SJSA1 (cell line): ENCODE results near the gene CNPY1. TPM values are rescaled to one million over a fixed set of nuclear protein-coding genes. Genes with fewer than 3 reads are reported as not detected.

Experiments used
- DNase-seq, 2 experiments: peaks; one replicate each; pipeline ENCODE4 v3.0.0-alpha.2; 2015 to 2020; ENCODE audit warnings: low spot score in 2 of 2, low read depth in 1 of 2
- H3K27ac ChIP-seq: fragments of 250-450 bp; sonication (Bioruptor Pico); 2 replicates; pipeline ENCODE4 v1.5.1; 2020; ENCODE audit warnings: mild to moderate bottlenecking, moderate library complexity
- H3K27me3 ChIP-seq: fragments of 250-450 bp; sonication (Bioruptor Pico); replicated peaks from 2 replicates; pipeline ENCODE4 v1.5.1; 2020; ENCODE audit warnings: mild to moderate bottlenecking, moderate library complexity
- H3K36me3 ChIP-seq: fragments of 250-450 bp; sonication (Bioruptor Pico); 2 replicates; pipeline ENCODE4 v1.5.1; 2020; ENCODE audit warnings: mild to moderate bottlenecking
- H3K4me1 ChIP-seq: fragments of 250-450 bp; sonication (Bioruptor Pico); replicated peaks from 2 replicates; pipeline ENCODE4 v1.6.1; 2021; ENCODE audit warnings: mild to moderate bottlenecking
- H3K4me3 ChIP-seq: fragments of 250-450 bp; sonication (Bioruptor Pico); 2 replicates; pipeline ENCODE4 v1.5.1; 2020; ENCODE audit warnings: mild to moderate bottlenecking
- H3K9me3 ChIP-seq: fragments of 250-450 bp; sonication (Bioruptor Pico); replicated peaks from 2 replicates; pipeline ENCODE4 v1.5.1; 2020; ENCODE audit warnings: mild to moderate bottlenecking
- total RNA-seq: library from RNA; depleted of rRNA; stranded (reverse); fragments of >200 nt; shearing (Covaris generic); gene quantifications from 2 replicates; pipeline ENCODE4 v1.2.3, GENCODE V29; 2014

CNPY1 gene
- total RNA-seq, 1 experiment from 2014 or later, result not detected

- H3K27me3 ChIP-seq, result peaks cover 94% of the 10 kb centered on the region
- no peak overlapping the region for H3K4me3 ChIP-seq
- no peaks in the 10 kb centered on the region for H3K36me3 ChIP-seq
- H3K4me1 ChIP-seq, result no peaks in the 10 kb centered on the region
- no peak for DNase-seq
- no peak overlapping the region for H3K27ac ChIP-seq
- H3K9me3 ChIP-seq, result peaks cover 10% of the 10 kb centered on the region; the same call in 1 of the 2 replicates
Observed at GRCh38 chr7:155458878-155459699, 87.3 kb downstream of the CNPY1 start.

GRCh38 chr7:155458111-155458877 lies 88.1 kb downstream of the CNPY1 start, which contains the start of gene EN2:
TSS of gene EN2 (plus strand) at chr7:155458129. CDS start at chr7:155458378, 249 bp downstream.
- Histone ChIP-seq H3K9me3 (peaks cover 10% of the 10 kb centered on the region; the same call in 1 of the 2 replicates), H3K4me1 (no peaks in the 10 kb centered on the region), H3K27ac (no peak within 1 kb of the TSS), H3K27me3 (peaks cover 94% of the 10 kb centered on the region), H3K36me3 (no peaks in the 10 kb centered on the region), H3K4me3 (no peak within 1 kb of the TSS)
- DNase-seq, result no peak

- H3K27me3 ChIP-seq, result peaks cover 94% of the 10 kb centered on the region
- peaks cover 10% of the 10 kb centered on the region; the same call in 1 of the 2 replicates for H3K9me3 ChIP-seq
- no peaks in the 10 kb centered on the region for H3K36me3 ChIP-seq
- DNase-seq, result no peak
- no peak overlapping the region for H3K4me3 ChIP-seq
- H3K27ac ChIP-seq, result no peak overlapping the region
- no peaks in the 10 kb centered on the region for H3K4me1 ChIP-seq
Observed at GRCh38 chr7:155457544-155458110, 88.7 kb downstream of the CNPY1 start.

- Histone ChIP-seq H3K27me3 (peaks cover 94% of the 10 kb centered on the region), H3K4me1 (no peaks in the 10 kb centered on the region), H3K9me3 (peaks cover 10% of the 10 kb centered on the region; the same call in 1 of the 2 replicates), H3K4me3 (no peak overlapping the region), H3K36me3 (no peaks in the 10 kb centered on the region), H3K27ac (no peak overlapping the region)
- no peak for DNase-seq
Observed at GRCh38 chr7:155456738-155457543, 89.4 kb downstream of the CNPY1 start.

- H3K4me3 ChIP-seq, result no peak overlapping the region
- H3K27me3 ChIP-seq, result peaks cover 94% of the 10 kb centered on the region
- DNase-seq, result no peak
- no peaks in the 10 kb centered on the region for H3K36me3 ChIP-seq
- peaks cover 10% of the 10 kb centered on the region; the same call in 1 of the 2 replicates for H3K9me3 ChIP-seq
- H3K27ac ChIP-seq, result no peak overlapping the region
- H3K4me1 ChIP-seq, result no peaks in the 10 kb centered on the region
Observed at GRCh38 chr7:155455776-155456737, 90.3 kb downstream of the CNPY1 start.

- no peak for DNase-seq
- Histone ChIP-seq H3K4me1 (no peaks in the 10 kb centered on the region), H3K36me3 (no peaks in the 10 kb centered on the region), H3K4me3 (no peak overlapping the region), H3K27me3 (peaks cover 95% of the 10 kb centered on the region), H3K9me3 (peaks cover 10% of the 10 kb centered on the region; the same call in 1 of the 2 replicates), H3K27ac (no peak overlapping the region)
Observed at GRCh38 chr7:155455132-155455693, 91.1 kb downstream of the CNPY1 start.

- Histone ChIP-seq H3K4me3 (no peak overlapping the region), H3K4me1 (no peaks in the 10 kb centered on the region), H3K27me3 (peaks cover 95% of the 10 kb centered on the region), H3K36me3 (no peaks in the 10 kb centered on the region), H3K9me3 (peaks cover 10% of the 10 kb centered on the region; the same call in 1 of the 2 replicates), H3K27ac (no peak overlapping the region)
- no peak for DNase-seq
Observed at GRCh38 chr7:155454183-155455112, 91.9 kb downstream of the CNPY1 start.

- Histone ChIP-seq H3K4me1 (no peaks in the 10 kb centered on the region), H3K9me3 (peaks cover 10% of the 10 kb centered on the region; the same call in 1 of the 2 replicates), H3K27me3 (peaks cover 95% of the 10 kb centered on the region), H3K36me3 (no peaks in the 10 kb centered on the region), H3K27ac (no peak overlapping the region), H3K4me3 (no peak overlapping the region)
- no peak for DNase-seq
Observed at GRCh38 chr7:155453296-155454182, 92.8 kb downstream of the CNPY1 start.

- no peak for DNase-seq
- Histone ChIP-seq H3K9me3 (peaks cover 5% of the 10 kb centered on the region; the same call in 1 of the 2 replicates), H3K27ac (no peak overlapping the region), H3K27me3 (peaks cover 97% of the 10 kb centered on the region), H3K36me3 (no peaks in the 10 kb centered on the region), H3K4me3 (no peak overlapping the region), H3K4me1 (no peaks in the 10 kb centered on the region)
Observed at GRCh38 chr7:155452505-155453295, 93.7 kb downstream of the CNPY1 start.

- H3K36me3 ChIP-seq, result no peaks in the 10 kb centered on the region
- no peak overlapping the region for H3K27ac ChIP-seq
- H3K9me3 ChIP-seq, result 0 out of 2 replicates have a peak, but pooled peaks cover under 1% of the 10 kb centered on the region
- DNase-seq, result no peak
- H3K27me3 ChIP-seq, result peaks cover 100% of the 10 kb centered on the region
- H3K4me1 ChIP-seq, result no peaks in the 10 kb centered on the region
- no peak overlapping the region for H3K4me3 ChIP-seq
Observed at GRCh38 chr7:155451840-155452239, 94.5 kb downstream of the CNPY1 start.
